Neural crest cell (in vitro differentiated cells): ENCODE results near the gene LAMA3. TPM values are rescaled to one million over a fixed set of nuclear protein-coding genes. Genes with fewer than 3 reads are reported as not detected.

ENCODE experiments used
- DNase-seq: peaks from one replicate; pipeline ENCODE4 v3.0.0; 2021; ENCODE audit warnings: low read depth, mixed read lengths, low spot score
- H3K27ac Mint-ChIP-seq: one replicate; pipeline ENCODE4 v1.8.0; 2021; ENCODE audit warnings: mild to moderate bottlenecking, mixed read lengths; ENCODE audit not compliant: unreplicated experiment
- H3K27me3 Mint-ChIP-seq: 2 replicates; pipeline ENCODE4 v1.8.0; 2021; ENCODE audit warnings: low read depth, mild to moderate bottlenecking, mixed read lengths
- H3K36me3 Mint-ChIP-seq: 2 replicates; pipeline ENCODE4 v1.8.0; 2021; ENCODE audit warnings: low read depth, mild to moderate bottlenecking, mixed read lengths
- H3K4me1 Mint-ChIP-seq: 2 replicates; pipeline ENCODE4 v1.8.0; 2021; ENCODE audit warnings: mixed read lengths
- H3K4me3 Mint-ChIP-seq: one replicate; pipeline ENCODE4 v1.8.0; 2021; ENCODE audit warnings: mild to moderate bottlenecking, mixed read lengths
- H3K9me3 Mint-ChIP-seq: 2 replicates; pipeline ENCODE4 v1.8.0; 2021; ENCODE audit warnings: mixed read lengths
- CTCF ChIP-seq: fragments of 200-600 bp; sonication (generic); conservative IDR thresholded peaks from 2 replicates; pipeline ENCODE4 v1.5.0; 2021; ENCODE audit warnings: antibody characterized with exemption, mild to moderate bottlenecking
- total RNA-seq: library from RNA; stranded (reverse); gene quantifications from 2 replicates; pipeline ENCODE4 v1.2.1, GENCODE V29; 2021

Gene LAMA3
- total RNA-seq, 1 donor from 2014 or later: 0.35 TPM

- Mint-ChIP-seq H3K4me1 (no peaks in the 10 kb centered on the region), H3K9me3 (no peaks in the 10 kb centered on the region), H3K27ac (no peak overlapping the region), H3K4me3 (no peak overlapping the region), H3K36me3 (no peaks in the 10 kb centered on the region), H3K27me3 (no peaks in the 10 kb centered on the region)
- no peak for TF ChIP-seq CTCF
- DNase-seq: no peak
These were observed 33.4 kb downstream of the LAMA3 start for GRCh38 chr18:23722646-23723045.

GRCh38 chr18:23723121-23723520, 33.9 kb downstream of the LAMA3 start:
- no peak for TF ChIP-seq CTCF
- no peak overlapping the region for H3K4me3 Mint-ChIP-seq
- H3K9me3 Mint-ChIP-seq: no peaks in the 10 kb centered on the region
- H3K36me3 Mint-ChIP-seq: no peaks in the 10 kb centered on the region
- H3K27ac Mint-ChIP-seq: no peak overlapping the region
- H3K4me1 Mint-ChIP-seq: no peaks in the 10 kb centered on the region
- H3K27me3 Mint-ChIP-seq: no peaks in the 10 kb centered on the region
- DNase-seq: no peak

GRCh38 chr18:23724681-23725080, 35.4 kb downstream of the LAMA3 start:
- TF ChIP-seq CTCF: no peak
- no peak for DNase-seq
- H3K9me3 Mint-ChIP-seq: no peaks in the 10 kb centered on the region
- H3K4me1 Mint-ChIP-seq: no peaks in the 10 kb centered on the region
- H3K36me3 Mint-ChIP-seq: no peaks in the 10 kb centered on the region
- no peaks in the 10 kb centered on the region for H3K27me3 Mint-ChIP-seq
- no peak overlapping the region for H3K4me3 Mint-ChIP-seq
- H3K27ac Mint-ChIP-seq: no peak overlapping the region

GRCh38 chr18:23725351-23725750, 36.1 kb downstream of the LAMA3 start:
- no peak overlapping the region for H3K27ac Mint-ChIP-seq
- TF ChIP-seq CTCF: no peak
- H3K4me3 Mint-ChIP-seq: no peak overlapping the region
- no peaks in the 10 kb centered on the region for H3K4me1 Mint-ChIP-seq
- H3K27me3 Mint-ChIP-seq: no peaks in the 10 kb centered on the region
- no peaks in the 10 kb centered on the region for H3K9me3 Mint-ChIP-seq
- no peaks in the 10 kb centered on the region for H3K36me3 Mint-ChIP-seq
- DNase-seq: no peak

GRCh38 chr18:23725827-23726661, 36.8 kb downstream of the LAMA3 start:
- TF ChIP-seq CTCF: no peak
- Mint-ChIP-seq H3K27me3 (no peaks in the 10 kb centered on the region), H3K4me1 (no peaks in the 10 kb centered on the region), H3K4me3 (no peak overlapping the region), H3K9me3 (no peaks in the 10 kb centered on the region), H3K27ac (no peak overlapping the region), H3K36me3 (no peaks in the 10 kb centered on the region)
- no peak for DNase-seq
